Caco-2 (cell line): ENCODE data around the gene DNAJA4. TPM values are rescaled to one million over a fixed set of nuclear protein-coding genes. Genes with fewer than 3 reads are reported as not detected.

Experiments
- BruUV-seq: library from RNA; stranded (reverse); fragments of 400-500 nt; replicated peaks from 2 replicates; lab custom pipeline; 2021; lab: Mats Ljungman, UMichigan
- CTCF ChIA-PET: fragments of 300-600 bp; sonication (Branson Sonifier 250); formaldehyde crosslinking; loops from one replicate; lab custom pipeline; 2022; ENCODE audit warnings: antibody characterized with exemption; lab: Charles Lee
- POLR2A ChIA-PET: fragments of 300-600 bp; sonication (Branson Sonifier 250); formaldehyde crosslinking; loops from one replicate; lab custom pipeline; 2022; ENCODE audit warnings: antibody characterized with exemption; lab: Charles Lee
- DNase-seq, 2 experiments: peaks; one replicate each; pipeline versions ENCODE4 v3.0.0 to v3.0.0-alpha.2; 2020 to 2022
- H3K27me3 ChIP-seq: replicated peaks from 2 replicates; pipeline ENCODE4 v1.6.0; 2011; ENCODE audit warnings: low read length; ENCODE audit not compliant: control insufficient read depth, insufficient read depth
- H3K36me3 ChIP-seq: 2 replicates; pipeline ENCODE4 v1.5.1; 2011; ENCODE audit warnings: low read length; ENCODE audit not compliant: control insufficient read depth, insufficient read depth
- H3K4me1 ChIP-seq: fragments of 250-450 bp; sonication (Bioruptor Pico); 2 replicates; pipeline ENCODE4 v1.5.1; 2020; ENCODE audit warnings: mild to moderate bottlenecking
- H3K4me3 ChIP-seq: 2 replicates; pipeline ENCODE4 v1.5.1; 2011; ENCODE audit warnings: low read depth, mild to moderate bottlenecking, control low read depth, low read length
- H3K9me3 ChIP-seq: fragments of 250-450 bp; sonication (Bioruptor Pico); 2 replicates; pipeline ENCODE4 v1.5.1; 2020; ENCODE audit warnings: mild to moderate bottlenecking, moderate library complexity
- H3K27ac Mint-ChIP-seq: one replicate; pipeline ENCODE4 v1.8.0; 2022; ENCODE audit warnings: mixed read lengths; ENCODE audit not compliant: unreplicated experiment
- H3K27me3 Mint-ChIP-seq: one replicate; pipeline ENCODE4 v1.8.0; 2022; ENCODE audit warnings: mixed read lengths; ENCODE audit not compliant: insufficient read depth, unreplicated experiment
- H3K36me3 Mint-ChIP-seq: one replicate; pipeline ENCODE4 v1.8.0; 2022; ENCODE audit warnings: mild to moderate bottlenecking, mixed read lengths; ENCODE audit not compliant: insufficient read depth, unreplicated experiment
- H3K4me1 Mint-ChIP-seq: one replicate; pipeline ENCODE4 v1.8.0; 2022; ENCODE audit warnings: low read depth, mixed read lengths; ENCODE audit not compliant: unreplicated experiment
- H3K4me3 Mint-ChIP-seq: one replicate; pipeline ENCODE4 v1.8.0; 2022; ENCODE audit warnings: mild to moderate bottlenecking, moderate library complexity, mixed read lengths; ENCODE audit not compliant: unreplicated experiment
- H3K9me3 Mint-ChIP-seq: one replicate; pipeline ENCODE4 v1.8.0; 2022; ENCODE audit warnings: mixed read lengths; ENCODE audit not compliant: unreplicated experiment
- CTCF ChIP-seq, 2 experiments: fragments of 200-600 bp in 1 of 2; IDR thresholded peaks; 1 replicate in 1 of 2; 2 replicates in 1 of 2; pipeline versions ENCODE4 v1.5.1 to v1.8.0; 2011 to 2022; ENCODE audit warnings: antibody characterized with exemption in 1 of 2, control low read depth in 1 of 2, inconsistent platforms in 1 of 2, low read depth in 1 of 2, low read length in 1 of 2, mild to moderate bottlenecking in 1 of 2, moderate library complexity in 1 of 2; ENCODE audit not compliant: insufficient read depth in 1 of 2, severe bottlenecking in 1 of 2, unreplicated experiment in 1 of 2
- intact Hi-C: fragments of 100-400 bp; cut with micrococcal nuclease; formaldehyde crosslinking; loops from one replicate; pipeline ENCODE4 v1.10.0; 2022; ENCODE audit not compliant: unreplicated experiment
- total RNA-seq: library from RNA; stranded (reverse); gene quantifications from 2 replicates; pipeline ENCODE4 v1.2.3, GENCODE V29; 2022

DNAJA4 gene
- total RNA-seq, 1 experiment from 2014 or later, result 1.1 TPM

DNA sequence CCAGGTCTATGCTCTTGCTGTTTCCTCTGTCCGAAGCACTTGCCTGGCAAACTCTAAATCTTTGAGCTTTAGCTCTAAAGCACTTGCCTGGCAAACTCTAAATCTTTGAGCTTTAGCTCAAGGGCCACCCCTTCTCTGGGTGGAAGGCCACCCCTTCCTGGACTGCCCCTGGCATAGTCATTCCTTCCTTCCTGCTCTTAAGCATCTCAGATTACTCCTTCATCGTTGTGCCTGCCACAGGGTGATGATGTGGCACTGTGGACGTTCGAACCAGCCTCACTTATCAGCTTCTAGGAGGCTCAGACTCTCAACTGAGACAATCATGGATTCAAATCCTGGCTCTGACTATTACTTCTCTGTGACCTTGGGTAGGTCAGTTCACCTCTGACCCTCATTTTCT lies 65.3 kb downstream of the DNAJA4 start:
- H3K27me3 ChIP-seq, result no peaks in the 10 kb centered on the region
- H3K9me3 Mint-ChIP-seq, result no peaks in the 10 kb centered on the region
- intact Hi-C loops, result no loop called here
- no peak overlapping the region for H3K4me3 Mint-ChIP-seq
- TF ChIP-seq CTCF (IDR thresholded peaks at IDR 0.05; ENCODE audit: insufficient read depth in 1 of 2, low read depth in 1 of 2, low read length in 1 of 2, severe bottlenecking in 1 of 2, unreplicated experiment in 1 of 2), result no peak
- no peaks in the 10 kb centered on the region for H3K36me3 ChIP-seq
- ChIA-PET CTCF (no interaction called here), POLR2A (interaction anchor here (0.6 kb wide), 1 partner anchor 30 kb away, joined by 4 read pairs; the partner anchor contains the start of gene SKIC8)
- H3K4me3 ChIP-seq, result no peak overlapping the region
- no peak overlapping the region for H3K27ac Mint-ChIP-seq
- H3K4me1 Mint-ChIP-seq, result peaks cover 8% of the 10 kb centered on the region
- no peaks in the 10 kb centered on the region for H3K27me3 Mint-ChIP-seq
- BruUV-seq, result no TSS peak
- peaks cover 11% of the 10 kb centered on the region for H3K4me1 ChIP-seq
- H3K9me3 ChIP-seq, result no peaks in the 10 kb centered on the region
- DNase-seq, result no peak
- H3K36me3 Mint-ChIP-seq, result no peaks in the 10 kb centered on the region

Other genes starting within 250 kb of the DNAJA4 start
- 18.3 and 19.1 TPM in 2 replicates for gene TBC1D2B, start 186.9 kb upstream of the DNAJA4 start, total RNA-seq
- not detected in 2 replicates for gene SH2D7, start 172.0 kb upstream of the DNAJA4 start, total RNA-seq
- 0.67 and 0.75 TPM in 2 replicates for gene CIB2, start 133.1 kb upstream of the DNAJA4 start, total RNA-seq
- gene IDH3A, start 115.2 kb upstream of the DNAJA4 start, total RNA-seq, result 67.3 and 71.1 TPM in 2 replicates
- gene ACSBG1, start 30.0 kb upstream of the DNAJA4 start, total RNA-seq, result not detected in 2 replicates
- gene SKIC8, start 35.0 kb downstream of the DNAJA4 start, total RNA-seq, result 45.7 and 51.5 TPM in 2 replicates
- gene CRABP1, start 75.8 kb downstream of the DNAJA4 start, total RNA-seq, result 113 and 116 TPM in 2 replicates
- 77.6 and 82.9 TPM in 2 replicates for gene IREB2, start 173.7 kb downstream of the DNAJA4 start, total RNA-seq
- gene HYKK, start 243.0 kb downstream of the DNAJA4 start, total RNA-seq, result 6.5 and 6.8 TPM in 2 replicates